NB4 (cell line): ENCODE data around the gene PLCH2.

Source experiments
- DNase-seq: peaks from one replicate; pipeline ENCODE4 v3.0.0; 2010; ENCODE audit warnings: low read depth
- H3K4me3 ChIP-seq: one replicate; pipeline ENCODE4 v1.5.1; 2011; ENCODE audit warnings: mild to moderate bottlenecking, low read depth, low read length, moderate library complexity
- CTCF ChIP-seq: IDR thresholded peaks from one replicate; pipeline ENCODE4 v1.5.1; 2012; ENCODE audit warnings: low read depth, low read length
- MYC ChIP-seq: IDR thresholded peaks from 2 replicates; pipeline ENCODE4 v1.6.1; 2011; ENCODE audit warnings: low read depth, low read length
- POLR2A ChIP-seq: IDR thresholded peaks from 2 replicates; pipeline ENCODE4 v1.6.1; 2011; ENCODE audit warnings: mild to moderate bottlenecking; ENCODE audit not compliant: insufficient read length; ENCODE audit errors: extremely low read depth
- TF ChIP-seq, protein P1 (sequence below): IDR thresholded peaks from 2 replicates; pipeline ENCODE4 v1.6.1; 2011; ENCODE audit warnings: low read depth, low read length

Gene PLCH2

DNA sequence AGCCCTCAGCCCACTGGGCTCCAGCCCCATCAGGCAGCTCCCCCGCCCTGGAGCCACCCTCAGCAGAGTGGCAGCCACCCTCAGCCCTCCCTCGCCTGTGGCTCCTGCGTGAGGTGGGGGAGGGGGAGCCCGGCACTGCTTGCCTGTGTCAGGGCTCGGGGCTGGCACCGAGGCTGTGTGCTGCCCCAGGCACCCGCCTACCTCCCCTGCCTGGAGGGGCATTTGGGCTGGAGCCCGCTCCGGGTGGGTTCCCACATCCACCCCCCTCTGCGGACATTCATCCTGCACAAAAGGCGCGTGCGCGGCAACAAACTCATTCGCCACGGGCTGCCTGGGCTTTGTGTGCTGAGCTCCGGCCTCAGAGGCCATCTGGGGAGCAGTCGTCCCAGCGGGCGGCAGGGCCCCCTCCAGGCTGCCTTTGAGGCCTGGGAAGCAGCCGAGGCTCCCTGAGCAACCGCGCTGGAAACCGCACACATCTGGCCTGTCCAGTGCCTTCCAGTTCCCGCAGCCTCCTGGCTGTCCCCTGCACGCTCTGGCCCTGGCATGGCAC is 67.5 kb downstream of the PLCH2 start:
- no peak overlapping the region for H3K4me3 ChIP-seq
- peak; percentile 78 for DNase-seq
- TF ChIP-seq CTCF = no peak
- TF ChIP-seq, protein P1, sequence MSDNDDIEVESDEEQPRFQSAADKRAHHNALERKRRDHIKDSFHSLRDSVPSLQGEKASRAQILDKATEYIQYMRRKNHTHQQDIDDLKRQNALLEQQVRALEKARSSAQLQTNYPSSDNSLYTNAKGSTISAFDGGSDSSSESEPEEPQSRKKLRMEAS = no peak
- no peak for TF ChIP-seq POLR2A
- TF ChIP-seq MYC = no peak

- TF ChIP-seq, protein P1 = no peak
- no peak for TF ChIP-seq POLR2A
- no peak for TF ChIP-seq CTCF
- no peak for TF ChIP-seq MYC
- no peak overlapping the region for H3K4me3 ChIP-seq
- peak; percentile 72 for DNase-seq
Measured at GRCh38 chr1:2544093-2544874, 68.2 kb downstream of the PLCH2 start.

DNA sequence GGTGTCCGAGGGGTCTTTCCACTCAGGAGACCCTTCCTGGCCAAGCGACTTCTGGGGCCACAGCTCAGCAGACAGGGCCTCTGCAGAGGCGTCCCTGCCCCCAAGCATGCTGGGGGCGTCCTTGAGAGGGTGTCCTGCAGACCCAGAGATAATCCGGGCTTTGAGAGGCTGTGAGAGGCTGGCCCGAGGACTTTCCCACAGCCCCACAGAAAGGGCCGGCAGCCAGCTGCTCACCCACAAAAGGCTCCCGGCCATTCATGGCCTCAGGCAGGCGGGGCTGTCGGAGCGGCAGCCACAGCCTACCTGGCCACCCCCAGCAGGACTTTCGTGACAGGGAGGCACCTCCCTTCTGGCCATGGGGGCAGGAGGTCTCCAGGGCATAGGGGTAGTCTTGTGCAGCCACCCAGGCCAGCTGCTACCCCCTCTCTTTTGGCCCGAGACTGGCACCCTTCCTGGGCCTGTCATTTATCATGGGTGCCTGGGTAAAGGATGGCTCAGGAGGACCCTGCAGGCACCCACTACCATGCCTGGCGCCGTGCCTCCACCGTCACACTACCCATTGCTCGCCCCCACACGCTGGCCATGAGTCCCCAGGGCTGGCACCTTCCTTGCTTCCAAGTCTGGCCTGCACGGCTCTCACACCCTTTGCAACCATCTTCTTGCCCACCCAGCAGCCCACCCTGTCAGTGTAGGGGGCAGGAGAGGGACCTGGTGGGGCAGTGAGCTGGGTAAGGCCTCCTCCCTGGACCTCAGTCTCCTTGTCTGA is 69.0 kb downstream of the PLCH2 start:
- TF ChIP-seq, protein P1 = no peak
- TF ChIP-seq MYC (no peak), CTCF (no peak), POLR2A (no peak)
- H3K4me3 ChIP-seq = no peak overlapping the region
- DNase-seq = no peak

DNA sequence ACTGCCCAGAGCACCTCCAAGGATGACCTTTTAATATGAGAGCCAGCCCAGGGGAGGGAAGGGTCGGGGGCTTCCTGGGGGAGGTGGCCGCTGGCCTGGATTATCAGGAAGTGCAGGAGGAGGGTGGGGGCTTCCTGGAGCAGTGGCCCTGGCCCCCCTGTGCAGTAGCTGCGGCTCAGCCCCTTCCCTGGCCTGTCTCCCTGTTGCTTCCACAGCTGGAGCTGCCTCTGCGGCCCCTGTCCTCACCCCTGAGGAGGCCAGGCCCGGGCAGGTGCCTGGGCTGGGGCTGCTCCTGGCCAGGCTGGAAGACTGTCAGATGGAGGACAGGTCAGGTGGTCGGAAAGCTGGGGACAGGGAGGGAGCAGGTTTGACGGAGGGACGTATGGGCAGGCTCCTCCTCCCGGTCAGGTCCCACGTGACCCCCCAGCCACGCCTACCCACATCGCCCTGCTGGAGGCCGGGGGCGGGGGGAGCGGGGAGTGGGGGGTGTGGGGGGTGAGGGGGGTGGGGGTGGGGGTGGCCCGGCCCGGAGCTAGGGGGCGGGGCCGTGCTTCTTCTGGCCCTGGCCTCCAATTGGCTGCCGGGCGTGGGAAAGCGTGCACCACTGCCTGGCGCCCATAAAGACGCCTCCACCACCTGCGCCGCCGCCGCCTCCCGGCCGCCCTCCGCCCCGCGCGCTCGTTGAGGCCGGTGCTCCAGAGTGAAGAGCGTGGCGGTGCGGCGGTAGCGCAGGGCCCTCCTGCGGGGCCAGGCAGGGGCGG is 69.8 kb downstream of the PLCH2 start:
- 0 out of 2 replicates have a peak, but pooled peaks have one; percentile 10 for TF ChIP-seq MYC
- peak; percentile 55 for TF ChIP-seq POLR2A
- TF ChIP-seq CTCF = no peak
- TF ChIP-seq, protein P1 = peak; percentile 90
- peak; percentile 86 for DNase-seq
- peak overlapping the region; percentile 57 for H3K4me3 ChIP-seq

GRCh38 chr1:2546515-2547209 is 70.6 kb downstream of the PLCH2 start:
- TF ChIP-seq POLR2A (peak; percentile 55), CTCF (no peak)
- DNase-seq = peak; percentile 95
- peak overlapping the region; percentile 57 for H3K4me3 ChIP-seq
